ENCODE data around the gene VWA5A.
"Not testable (repeated sequence)": the region's sequence is repeated elsewhere in the genome, so short reads cannot be mapped to it uniquely, and the experiment has no call there.

GRCh38 chr11:124127134-124127533 is 11.9 kb downstream of the VWA5A start:
- not testable (repeated sequence) for TF ChIP-seq EZH2 (IDR thresholded peaks at IDR 0.05; ENCODE audit: borderline replicate concordance, low read depth, low read length, severe bottlenecking)
- TF ChIP-seq, protein P1, sequence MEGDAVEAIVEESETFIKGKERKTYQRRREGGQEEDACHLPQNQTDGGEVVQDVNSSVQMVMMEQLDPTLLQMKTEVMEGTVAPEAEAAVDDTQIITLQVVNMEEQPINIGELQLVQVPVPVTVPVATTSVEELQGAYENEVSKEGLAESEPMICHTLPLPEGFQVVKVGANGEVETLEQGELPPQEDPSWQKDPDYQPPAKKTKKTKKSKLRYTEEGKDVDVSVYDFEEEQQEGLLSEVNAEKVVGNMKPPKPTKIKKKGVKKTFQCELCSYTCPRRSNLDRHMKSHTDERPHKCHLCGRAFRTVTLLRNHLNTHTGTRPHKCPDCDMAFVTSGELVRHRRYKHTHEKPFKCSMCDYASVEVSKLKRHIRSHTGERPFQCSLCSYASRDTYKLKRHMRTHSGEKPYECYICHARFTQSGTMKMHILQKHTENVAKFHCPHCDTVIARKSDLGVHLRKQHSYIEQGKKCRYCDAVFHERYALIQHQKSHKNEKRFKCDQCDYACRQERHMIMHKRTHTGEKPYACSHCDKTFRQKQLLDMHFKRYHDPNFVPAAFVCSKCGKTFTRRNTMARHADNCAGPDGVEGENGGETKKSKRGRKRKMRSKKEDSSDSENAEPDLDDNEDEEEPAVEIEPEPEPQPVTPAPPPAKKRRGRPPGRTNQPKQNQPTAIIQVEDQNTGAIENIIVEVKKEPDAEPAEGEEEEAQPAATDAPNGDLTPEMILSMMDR (IDR thresholded peaks at IDR 0.05; ENCODE audit: borderline replicate concordance, extremely low read depth, low read length, poor library complexity, severe bottlenecking) = not testable (repeated sequence)

All from DND-41 (cell line).